HG03521 (cell line): Measurements from ENCODE around the gene NCAPH2.
"Not testable (repeated sequence)": the region's sequence is repeated elsewhere in the genome, so short reads cannot be mapped to it uniquely, and the experiment has no call there.

Experiments used
- ATAC-seq: cut with Tn5 transposase; IDR thresholded peaks from one replicate; pipeline ENCODE4 v1.9.1; 2021; ENCODE audit warnings: mild to moderate bottlenecking, moderate library complexity; ENCODE audit not compliant: unreplicated experiment

Gene NCAPH2

GRCh38 chr22:50528682-50529415, 20.8 kb downstream of the NCAPH2 start:
- no peak for ATAC-seq

DNA sequence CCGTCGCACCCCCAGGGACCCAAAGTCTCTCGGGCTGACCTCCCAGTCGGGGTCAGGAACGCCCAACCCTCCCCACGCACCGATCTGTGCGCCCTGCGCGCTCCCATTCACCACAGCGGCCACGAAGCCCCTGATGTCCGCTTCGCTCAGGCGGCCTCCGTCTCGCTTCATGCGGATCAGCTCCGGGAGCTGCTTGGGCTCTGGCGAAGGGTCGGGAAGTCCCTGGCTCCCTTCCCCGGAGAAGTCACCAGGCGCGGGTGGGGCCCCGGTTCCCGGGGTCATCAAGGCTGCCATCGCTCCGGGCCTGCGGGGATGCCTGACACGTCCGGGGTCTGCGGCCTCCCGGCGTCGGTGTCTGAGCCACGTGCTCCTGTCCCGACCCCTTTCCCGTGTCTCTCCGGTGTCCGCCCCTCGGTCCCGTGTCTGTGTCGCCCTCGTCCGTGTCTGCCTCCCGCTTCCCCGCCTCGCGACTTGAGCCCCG, 21.4 kb downstream of the NCAPH2 start:
- no peak for ATAC-seq

DNA sequence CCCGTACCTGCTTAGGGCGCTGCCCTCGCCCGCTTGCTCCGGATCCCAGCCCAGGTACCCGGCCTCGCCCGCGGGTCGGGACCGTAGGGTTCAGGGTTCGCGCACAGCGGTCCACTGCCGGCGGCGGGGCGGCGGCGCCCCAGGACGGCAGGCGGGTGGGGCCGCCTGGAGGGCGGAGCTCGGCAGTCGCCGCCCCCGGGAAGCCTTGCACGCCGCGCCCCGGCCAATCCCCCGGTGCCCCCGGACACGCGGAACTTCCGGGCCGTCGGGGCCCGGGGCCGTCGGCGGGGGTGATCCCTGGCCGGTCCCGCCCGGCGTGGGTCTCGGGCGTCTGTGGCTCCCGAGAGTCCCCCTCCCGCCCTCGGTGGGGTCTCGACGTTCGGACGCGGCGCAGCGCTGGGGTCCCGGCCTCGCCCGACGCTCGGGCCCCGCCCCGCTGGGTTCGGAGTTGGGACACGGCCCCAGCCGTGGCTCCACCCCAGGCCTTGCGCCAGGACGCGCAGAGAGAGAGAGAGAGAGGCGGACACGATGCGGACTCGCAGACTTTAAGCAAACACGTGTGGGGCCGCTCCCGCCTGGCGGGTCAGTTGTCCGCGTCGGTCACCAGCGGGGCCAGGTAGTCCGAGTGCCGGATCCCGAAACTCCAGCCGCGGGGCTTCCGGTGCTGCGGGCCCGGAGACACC, 22.0 kb downstream of the NCAPH2 start, which contains the start of gene TYMP:
TYMP (minus strand) TSS at position 116 of the 683 bp plus-strand sequence. CDS start 303 bp downstream, outside the sequence.
- ATAC-seq: peak; percentile 20

- no peak for ATAC-seq
These were observed 22.5 kb downstream of the NCAPH2 start for GRCh38 chr22:50530580-50530876.

GRCh38 chr22:50530877-50531545, 23.0 kb downstream of the NCAPH2 start:
- no peak for ATAC-seq

DNA sequence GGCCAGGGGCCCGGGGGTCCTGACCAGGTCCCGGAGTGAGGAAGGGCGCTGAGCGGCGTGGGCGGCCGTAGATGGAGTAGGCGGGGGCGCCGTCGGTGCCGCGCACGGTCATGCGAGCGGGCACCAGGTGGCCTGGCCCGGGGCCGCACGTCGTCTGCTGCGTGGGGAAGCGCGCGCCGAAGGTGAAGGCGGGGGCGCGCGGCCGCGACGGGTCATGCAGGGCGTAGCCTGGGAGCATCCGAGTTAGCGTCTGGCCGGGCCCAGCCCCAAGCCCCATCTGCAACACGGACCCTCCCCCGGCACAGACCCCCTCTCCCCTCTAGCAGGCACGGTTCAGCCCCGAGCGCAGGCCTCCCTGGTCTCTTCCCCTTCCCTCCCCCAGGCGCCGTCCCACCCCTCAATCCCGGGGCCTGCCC, 23.5 kb downstream of the NCAPH2 start:
- ATAC-seq: no peak

DNA sequence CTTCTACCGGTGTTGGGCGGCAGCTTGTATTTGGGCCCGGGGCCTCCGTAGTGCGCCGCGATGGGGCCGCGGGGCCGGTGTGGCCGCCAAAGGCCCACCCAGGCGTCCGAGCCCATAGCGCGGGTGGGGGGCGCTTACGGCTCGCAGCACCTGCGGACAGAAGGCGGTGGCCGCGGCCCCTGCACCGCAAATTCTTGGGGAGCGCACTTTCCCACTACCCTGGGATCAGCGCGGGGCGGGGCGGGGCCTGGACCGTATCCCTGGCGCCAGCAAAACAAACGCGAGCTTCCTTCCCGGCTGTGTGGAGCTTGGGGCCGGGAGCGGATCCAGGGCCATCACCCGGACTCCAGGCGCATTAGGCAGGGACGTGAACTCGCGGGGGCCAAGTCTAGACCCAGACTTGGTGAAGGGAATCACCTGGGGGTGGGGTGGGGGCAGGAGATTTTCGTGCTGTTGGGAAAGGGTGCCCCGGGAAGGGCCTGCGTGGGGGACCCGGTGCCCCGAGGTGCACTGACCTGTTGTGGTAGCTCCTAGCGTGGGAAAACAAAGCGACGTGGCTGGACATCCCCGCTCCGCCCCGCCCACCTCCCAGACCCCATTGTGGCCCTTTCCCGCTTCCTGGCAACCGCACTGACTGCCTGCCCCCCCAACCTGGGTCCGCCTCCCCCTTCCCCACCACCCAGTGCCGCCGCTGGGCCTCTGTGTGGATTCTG, 24.1 kb downstream of the NCAPH2 start:
- ATAC-seq: no peak

DNA sequence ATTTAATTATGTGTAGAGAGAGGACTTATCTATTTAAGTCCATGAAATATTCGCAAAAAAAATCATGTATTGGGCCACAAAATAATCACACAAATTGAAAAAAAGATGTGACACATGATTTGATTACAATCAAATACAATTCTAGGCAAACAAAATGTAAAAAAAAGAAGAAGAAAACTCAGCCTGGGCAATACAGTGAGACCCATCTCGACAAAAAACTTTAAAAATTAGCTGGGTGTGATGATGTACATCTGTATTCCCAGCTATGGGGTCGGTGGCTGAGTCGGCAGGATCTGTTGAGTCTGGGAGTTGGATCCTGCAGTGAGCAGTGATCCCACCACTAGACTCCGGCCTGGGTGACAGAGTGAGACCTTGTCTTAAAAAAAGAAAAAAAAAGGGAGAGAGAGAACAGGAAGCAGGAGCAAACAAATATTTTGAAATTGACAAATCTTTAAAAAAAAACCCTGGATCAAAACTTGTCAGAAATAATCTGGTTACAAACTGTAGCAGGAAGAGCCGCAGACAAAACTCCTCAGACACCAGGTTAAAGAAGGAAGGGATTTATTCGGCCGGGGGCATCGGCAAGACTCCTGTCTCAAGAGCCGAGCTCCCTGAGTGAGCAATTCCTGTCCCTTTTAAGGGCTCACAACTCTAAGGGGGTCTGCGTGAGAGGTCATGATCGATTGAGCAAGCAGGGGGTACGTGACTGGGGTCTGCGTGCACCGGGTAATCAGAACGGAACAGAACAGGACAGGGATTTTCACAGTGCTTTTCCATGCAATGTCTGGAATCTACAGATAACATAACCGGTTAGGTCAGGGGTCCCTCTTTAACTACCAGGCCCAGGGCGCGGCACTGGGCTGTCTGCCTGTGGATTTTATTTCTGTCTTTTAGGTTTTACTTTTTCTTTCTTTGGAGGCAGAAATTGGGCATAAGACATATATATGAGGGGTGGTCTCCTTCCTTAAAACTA, 25.1 kb downstream of the NCAPH2 start:
- no peak for ATAC-seq

GRCh38 chr22:50533856-50534711, 26.1 kb downstream of the NCAPH2 start:
- ATAC-seq: not testable (repeated sequence)

GRCh38 chr22:50535113-50535512, 27.1 kb downstream of the NCAPH2 start:
- no peak for ATAC-seq

DNA sequence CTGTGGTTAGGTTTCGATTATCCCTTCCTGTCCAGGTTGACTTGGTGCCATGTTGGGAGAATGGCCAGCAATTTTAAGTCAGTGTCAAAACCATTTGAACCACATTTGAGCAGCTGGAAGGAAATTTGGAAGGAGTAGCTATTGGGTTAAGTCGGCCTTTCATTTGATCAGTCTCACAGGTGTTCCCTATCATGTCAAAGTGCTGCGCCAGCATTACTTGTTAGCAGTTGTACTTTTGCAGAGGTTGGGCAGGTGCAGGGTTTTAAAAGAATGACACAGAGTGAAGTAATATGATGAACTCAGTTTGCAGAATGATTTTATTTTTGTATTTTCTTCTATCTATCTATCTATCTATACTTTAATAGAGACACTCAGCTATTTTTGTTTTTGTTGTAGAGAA, 28.2 kb downstream of the NCAPH2 start:
- no peak for ATAC-seq

DNA sequence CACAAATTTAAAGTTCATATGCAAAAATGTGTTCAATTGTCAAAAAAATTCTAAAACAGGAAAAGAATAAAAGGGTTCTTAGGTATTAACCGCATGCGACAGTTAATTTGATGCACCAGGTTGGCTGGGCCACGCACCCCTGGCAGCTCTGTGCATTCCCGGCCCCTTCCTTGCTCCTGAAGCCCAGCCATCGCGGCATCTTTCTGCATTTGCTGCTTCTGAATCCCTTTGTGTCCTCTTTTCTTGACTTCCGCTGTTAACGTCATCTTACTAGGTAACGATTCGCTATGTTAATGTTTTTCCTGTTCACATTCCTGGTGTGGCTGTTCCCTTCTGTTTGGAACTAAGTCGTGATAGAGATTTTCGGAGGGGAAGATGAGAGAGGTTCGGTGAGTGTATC, 29.7 kb downstream of the NCAPH2 start:
- no peak for ATAC-seq

- ATAC-seq: no peak
These were observed 32.4 kb downstream of the NCAPH2 start for GRCh38 chr22:50540381-50540780.

DNA sequence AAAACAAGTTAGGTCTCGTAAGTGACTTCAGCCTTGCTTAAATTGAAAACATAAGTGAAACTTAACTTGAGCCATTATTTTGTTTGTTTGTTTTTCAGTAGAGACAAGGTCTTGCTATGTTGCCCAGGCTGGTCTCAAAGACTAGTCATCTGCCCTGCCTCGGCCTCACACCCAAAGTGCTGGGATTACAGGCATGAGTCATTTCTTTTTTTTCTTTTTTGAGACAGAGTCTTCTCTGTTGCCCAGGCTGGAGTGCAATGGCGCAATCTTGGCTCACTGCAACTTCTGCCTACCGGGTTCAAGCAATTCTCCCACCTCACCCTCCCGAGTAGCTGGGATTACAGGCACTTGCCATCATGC, 33.6 kb downstream of the NCAPH2 start:
- not testable (repeated sequence) for ATAC-seq

GRCh38 chr22:50542416-50542927, 34.4 kb downstream of the NCAPH2 start:
- ATAC-seq: no peak

GRCh38 chr22:50544078-50544745, 36.2 kb downstream of the NCAPH2 start:
- ATAC-seq: no peak

GRCh38 chr22:50544746-50545253, 36.8 kb downstream of the NCAPH2 start:
- ATAC-seq: no peak
